NCI-H2171 (cell line): ENCODE results near the gene KIRREL3.

ENCODE experiments used
- DNase-seq: peaks from one replicate; lab custom pipeline; 2025; lab: John Stamatoyannopoulos, UW

KIRREL3 gene

GRCh38 chr11:126465573-126466188 is 534.9 kb downstream of the KIRREL3 start:
- DNase-seq, result no peak

- no peak for DNase-seq
These were observed 535.8 kb downstream of the KIRREL3 start for GRCh38 chr11:126464796-126465195.

- no peak for DNase-seq
These were observed 538.1 kb downstream of the KIRREL3 start for GRCh38 chr11:126462422-126462821.

GRCh38 chr11:126461996-126462395 is 538.6 kb downstream of the KIRREL3 start:
- no peak for DNase-seq

GRCh38 chr11:126461096-126461440 is 539.5 kb downstream of the KIRREL3 start:
- DNase-seq, result no peak

- DNase-seq, result no peak
These were observed 540.0 kb downstream of the KIRREL3 start for GRCh38 chr11:126460417-126461095.

- no peak for DNase-seq
These were observed 540.8 kb downstream of the KIRREL3 start for GRCh38 chr11:126459691-126460281.

- DNase-seq, result no peak
These were observed 542.8 kb downstream of the KIRREL3 start for GRCh38 chr11:126457817-126458216.

GRCh38 chr11:126456783-126457542 is 543.6 kb downstream of the KIRREL3 start:
- no peak for DNase-seq

- DNase-seq, result no peak
These were observed 544.5 kb downstream of the KIRREL3 start for GRCh38 chr11:126456089-126456488.

GRCh38 chr11:126452241-126453101 is 548.1 kb downstream of the KIRREL3 start:
- DNase-seq, result no peak

- no peak for DNase-seq
These were observed 549.3 kb downstream of the KIRREL3 start for GRCh38 chr11:126451211-126451802.

GRCh38 chr11:126450806-126451205 is 549.8 kb downstream of the KIRREL3 start:
- DNase-seq, result no peak

- no peak for DNase-seq
These were observed 550.4 kb downstream of the KIRREL3 start for GRCh38 chr11:126450198-126450597.

- DNase-seq, result no peak
These were observed 554.0 kb downstream of the KIRREL3 start for GRCh38 chr11:126446581-126446980.

GRCh38 chr11:126444072-126444471 is 556.5 kb downstream of the KIRREL3 start:
- DNase-seq, result no peak

- DNase-seq, result no peak
These were observed 557.5 kb downstream of the KIRREL3 start for GRCh38 chr11:126443120-126443519.

GRCh38 chr11:126440792-126441514 is 559.6 kb downstream of the KIRREL3 start:
- DNase-seq, result no peak

GRCh38 chr11:126440276-126440675 is 560.3 kb downstream of the KIRREL3 start:
- no peak for DNase-seq

- no peak for DNase-seq
These were observed 561.9 kb downstream of the KIRREL3 start for GRCh38 chr11:126438691-126439090.

- DNase-seq, result no peak
These were observed 562.3 kb downstream of the KIRREL3 start for GRCh38 chr11:126438272-126438671.
